ENCODE results near the gene SESN2.

The SESN2 gene

GRCh38 chr1:28317014-28317413 is 57.7 kb downstream of the SESN2 start:
- Histone ChIP-seq H3K79me2 (ENCODE audit: insufficient read depth, low read depth) (no peaks in the 10 kb centered on the region), H3K36me3 (ENCODE audit: insufficient read depth) (no peaks in the 10 kb centered on the region), H3K4me1 (ENCODE audit: low read depth, poor library complexity, severe bottlenecking) (no peaks in the 10 kb centered on the region), H3K9ac (no peak overlapping the region), H3K4me2 (no peak overlapping the region), H2AFZ (ENCODE audit: low read depth) (no peak overlapping the region), H3K27me3 (ENCODE audit: insufficient read depth, low read depth) (no peaks in the 10 kb centered on the region), H4K20me1 (ENCODE audit: insufficient read depth) (no peaks in the 10 kb centered on the region), H3K4me3 (IDR thresholded peaks at IDR 0.05; ENCODE audit: insufficient read depth, low read depth, low read length) (no peak overlapping the region), H3K27ac (no peak overlapping the region)
- TF ChIP-seq CTCF (conservative IDR thresholded peaks at IDR 0.05; ENCODE audit: low read depth, low read length) = no peak

- Histone ChIP-seq H3K4me2 (no peak overlapping the region), H3K79me2 (ENCODE audit: insufficient read depth, low read depth) (no peaks in the 10 kb centered on the region), H3K36me3 (ENCODE audit: insufficient read depth) (no peaks in the 10 kb centered on the region), H3K9ac (no peak overlapping the region), H2AFZ (ENCODE audit: low read depth) (no peak overlapping the region), H3K4me3 (IDR thresholded peaks at IDR 0.05; ENCODE audit: insufficient read depth, low read depth, low read length) (no peak overlapping the region), H3K27me3 (ENCODE audit: insufficient read depth, low read depth) (no peaks in the 10 kb centered on the region), H4K20me1 (ENCODE audit: insufficient read depth) (no peaks in the 10 kb centered on the region), H3K27ac (no peak overlapping the region), H3K4me1 (ENCODE audit: low read depth, poor library complexity, severe bottlenecking) (no peaks in the 10 kb centered on the region)
- no peak for TF ChIP-seq CTCF (conservative IDR thresholded peaks at IDR 0.05; ENCODE audit: low read depth, low read length)
Measured at GRCh38 chr1:28322194-28322593, 62.9 kb downstream of the SESN2 start.

GRCh38 chr1:28323720-28324119 is 64.4 kb downstream of the SESN2 start:
- no peaks in the 10 kb centered on the region for H3K4me1 ChIP-seq (ENCODE audit: low read depth, poor library complexity, severe bottlenecking)
- no peaks in the 10 kb centered on the region for H3K79me2 ChIP-seq (ENCODE audit: insufficient read depth, low read depth)
- no peaks in the 10 kb centered on the region for H3K36me3 ChIP-seq (ENCODE audit: insufficient read depth)
- no peak for TF ChIP-seq CTCF (conservative IDR thresholded peaks at IDR 0.05; ENCODE audit: low read depth, low read length)
- H2AFZ ChIP-seq (ENCODE audit: low read depth) = no peak overlapping the region
- H3K4me2 ChIP-seq = no peak overlapping the region
- no peaks in the 10 kb centered on the region for H3K27me3 ChIP-seq (ENCODE audit: insufficient read depth, low read depth)
- H3K9ac ChIP-seq = no peak overlapping the region
- H4K20me1 ChIP-seq (ENCODE audit: insufficient read depth) = no peaks in the 10 kb centered on the region
- no peak overlapping the region for H3K27ac ChIP-seq
- H3K4me3 ChIP-seq (IDR thresholded peaks at IDR 0.05; ENCODE audit: insufficient read depth, low read depth, low read length) = no peak overlapping the region

- H3K36me3 ChIP-seq (ENCODE audit: insufficient read depth) = no peaks in the 10 kb centered on the region
- H3K79me2 ChIP-seq (ENCODE audit: insufficient read depth, low read depth) = peaks cover 7% of the 10 kb centered on the region; the same call in 1 of the 2 replicates
- TF ChIP-seq CTCF (conservative IDR thresholded peaks at IDR 0.05; ENCODE audit: low read depth, low read length) = no peak
- no peak overlapping the region for H2AFZ ChIP-seq (ENCODE audit: low read depth)
- no peak overlapping the region for H3K4me3 ChIP-seq (IDR thresholded peaks at IDR 0.05; ENCODE audit: insufficient read depth, low read depth, low read length)
- peaks cover 6% of the 10 kb centered on the region for H3K4me1 ChIP-seq (ENCODE audit: low read depth, poor library complexity, severe bottlenecking)
- no peaks in the 10 kb centered on the region for H3K27me3 ChIP-seq (ENCODE audit: insufficient read depth, low read depth)
- no peaks in the 10 kb centered on the region for H4K20me1 ChIP-seq (ENCODE audit: insufficient read depth)
- no peak overlapping the region for H3K9ac ChIP-seq
- H3K27ac ChIP-seq = no peak overlapping the region
- H3K4me2 ChIP-seq = no peak overlapping the region
Measured at GRCh38 chr1:28326515-28326914, 67.2 kb downstream of the SESN2 start.

Measured in KMS-11 (cell line).